ENCODE results near the gene C1S.
"Not testable (repeated sequence)": the region's sequence is repeated elsewhere in the genome, so short reads cannot be mapped to it uniquely, and the experiment has no call there.

C1S gene

GRCh38 chr12:7060353-7060954, at the start of gene C1S:
Gene C1S, plus strand, starts transcription at chr12:7060718. Its CDS starts 1,195 bp downstream, at chr12:7061913.
- DNase-seq (ENCODE audit: low read depth in 3 of 3): no peak

GRCh38 chr12:7011398-7011797, 49.1 kb upstream of the C1S start:
- not testable (repeated sequence) for DNase-seq (ENCODE audit: low read depth in 3 of 3)

GRCh38 chr12:7012024-7012607, 48.4 kb upstream of the C1S start:
- no peak for DNase-seq (ENCODE audit: low read depth in 3 of 3)

GRCh38 chr12:7013101-7013500, 47.4 kb upstream of the C1S start:
- no peak for DNase-seq (ENCODE audit: low read depth in 3 of 3)

DNA sequence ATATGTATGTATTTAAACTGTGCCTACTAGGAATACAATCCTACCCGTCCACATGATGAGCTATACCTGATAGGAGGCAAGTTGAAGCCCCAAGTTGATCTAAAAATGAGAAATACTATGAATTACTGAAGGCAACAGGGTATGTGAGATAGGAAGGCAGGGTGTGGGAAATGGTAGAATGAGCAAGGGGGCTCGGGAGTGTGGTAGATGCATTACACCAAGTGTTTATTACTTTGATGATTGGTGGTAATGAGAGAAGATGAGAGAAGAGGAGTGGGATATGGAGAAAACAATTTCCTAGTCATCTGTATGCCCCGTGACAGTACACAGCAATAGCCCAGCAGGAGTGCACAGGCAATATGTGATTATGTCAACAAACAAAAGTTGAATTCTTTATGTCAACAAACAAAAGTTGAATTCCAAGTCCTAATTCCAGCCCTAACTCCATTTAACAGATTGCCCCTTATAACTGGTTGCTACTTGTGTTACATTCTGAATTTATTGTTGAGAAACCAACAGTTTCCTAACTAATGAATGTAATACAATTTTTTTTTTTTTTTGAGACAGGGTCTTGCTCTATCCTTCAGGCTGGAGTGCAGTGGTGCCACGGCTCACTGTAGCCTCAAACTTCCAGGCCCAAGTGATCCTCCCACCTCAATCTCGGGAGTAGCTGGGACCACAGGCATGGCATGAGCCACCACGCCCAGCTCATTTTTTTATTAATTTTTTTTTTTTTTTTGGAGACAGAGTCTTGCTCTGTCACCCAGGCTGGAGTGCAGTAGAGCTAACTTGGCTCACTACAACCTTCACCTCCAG, 44.8 kb upstream of the C1S start:
- DNase-seq (ENCODE audit: low read depth in 3 of 3): no peak

DNA sequence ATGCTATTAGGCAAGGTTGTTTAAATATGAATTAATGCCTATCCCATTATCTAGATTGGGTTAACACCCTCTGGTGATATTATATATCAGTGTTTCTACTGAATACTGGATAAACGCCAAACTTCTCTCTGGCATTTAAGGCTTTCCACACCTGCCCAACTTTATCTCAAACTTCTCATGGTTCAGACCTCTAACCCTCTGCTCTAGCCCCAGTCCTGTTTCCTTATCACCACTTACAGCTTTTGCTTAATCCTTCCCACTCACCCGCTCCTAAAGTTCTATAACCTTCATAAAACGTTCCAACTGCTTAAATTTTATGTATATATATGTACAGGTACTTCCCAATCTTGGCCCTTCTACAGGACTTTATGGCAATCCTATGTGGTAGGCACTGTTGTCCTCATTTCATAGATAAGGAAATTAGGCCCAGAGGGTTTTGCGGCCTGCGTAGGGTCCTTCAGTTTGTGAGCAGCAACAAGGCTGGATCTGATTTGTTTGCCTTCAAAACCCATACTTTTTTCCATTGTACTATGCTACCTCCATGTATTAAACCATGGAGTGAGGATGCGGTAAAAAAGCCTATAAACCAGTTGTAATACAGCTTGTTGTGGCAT, 43.5 kb upstream of the C1S start:
- no peak for DNase-seq (ENCODE audit: low read depth in 3 of 3)

- DNase-seq (ENCODE audit: low read depth in 3 of 3): peak in 1 of 3 experiments; percentile 1
These were observed 42.6 kb upstream of the C1S start for GRCh38 chr12:7017870-7018349.

DNA sequence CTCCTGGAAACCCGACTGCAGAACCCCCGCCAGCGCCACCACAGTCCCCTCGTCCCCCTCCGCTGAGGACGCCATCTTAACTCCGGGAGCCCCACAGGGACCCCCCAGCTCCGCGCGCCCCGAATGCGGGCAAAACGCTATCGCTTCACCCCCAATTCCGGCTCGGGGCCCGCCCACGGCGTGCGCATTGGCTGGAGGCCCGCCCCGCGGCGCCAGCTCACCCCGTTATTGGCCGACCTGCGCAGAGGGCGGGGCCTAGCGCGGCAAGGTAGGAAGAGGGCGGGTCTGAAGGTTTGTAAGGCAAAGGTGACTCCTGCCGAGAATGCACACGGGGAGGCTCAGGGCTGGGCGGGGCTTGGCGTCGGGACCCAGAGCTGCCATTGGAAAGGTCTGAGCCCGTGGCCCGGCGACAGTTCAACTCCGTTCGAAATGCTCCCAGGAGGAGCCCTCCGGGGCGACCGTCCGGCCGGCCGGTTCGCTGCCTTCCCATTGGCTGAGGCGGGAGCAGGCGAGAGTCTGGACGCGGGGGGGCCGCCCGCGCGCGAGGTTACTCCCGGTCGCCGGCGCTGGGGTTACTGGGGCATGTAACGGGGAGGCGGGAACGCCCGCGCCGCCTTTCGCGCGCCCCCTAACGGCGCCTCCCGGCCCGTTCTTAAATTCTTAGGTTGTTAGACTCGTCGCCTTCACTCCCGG, 42.0 kb upstream of the C1S start, which contains the start of gene LPCAT3:
TSS of gene LPCAT3 (minus strand) at position 127 of the 693 bp plus-strand sequence. CDS start at position 75, 52 bp downstream.
- DNase-seq (ENCODE audit: low read depth in 3 of 3): peak; percentile 89 to 98 (median 92)

DNA sequence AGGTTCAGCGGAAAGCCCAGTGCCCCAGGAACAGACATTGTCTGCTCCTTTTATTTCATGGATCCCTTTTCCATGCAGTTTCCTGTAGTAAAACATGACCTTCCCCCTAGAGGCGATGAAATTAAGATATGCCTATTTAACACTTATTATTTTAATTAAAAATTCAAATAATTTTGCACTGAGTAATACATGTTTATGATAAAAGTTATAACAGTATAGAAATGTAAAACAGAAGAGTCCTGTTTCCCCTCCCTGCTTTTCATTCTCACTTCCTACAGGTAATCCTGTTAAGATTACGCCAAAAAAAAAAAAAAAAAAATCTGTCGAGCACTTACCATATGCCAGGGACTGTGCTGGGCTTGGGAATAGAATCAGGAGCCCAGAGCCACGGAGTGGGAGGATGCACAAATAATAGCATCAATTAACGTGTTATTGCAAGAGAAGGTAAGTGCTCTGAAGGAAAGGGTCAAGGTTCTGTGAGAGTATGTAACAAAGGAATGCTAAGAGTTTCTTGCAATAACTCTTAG, 41.4 kb upstream of the C1S start:
- DNase-seq (ENCODE audit: low read depth in 3 of 3): no peak

GRCh38 chr12:7021956-7022355, 38.6 kb upstream of the C1S start:
- no peak for DNase-seq (ENCODE audit: low read depth in 3 of 3)

DNA sequence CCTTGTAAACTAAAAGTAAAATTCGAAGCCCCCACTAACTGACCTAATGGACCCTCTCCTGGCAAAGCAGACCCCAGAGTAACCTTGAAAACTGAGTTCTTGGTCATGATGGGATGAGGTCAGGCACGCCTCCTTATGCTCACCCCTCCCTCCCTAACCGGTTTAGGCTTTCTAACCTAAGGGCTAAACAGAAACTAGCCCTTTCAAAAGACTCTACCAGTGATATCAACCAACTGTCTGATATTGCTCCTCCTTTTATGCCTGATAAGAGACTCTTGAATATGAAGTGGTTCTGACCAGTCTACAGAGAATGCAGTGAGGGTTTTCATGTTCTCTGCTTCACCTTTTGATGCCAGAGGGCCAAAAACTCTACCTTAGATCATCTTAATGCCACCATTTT, 37.4 kb upstream of the C1S start:
- DNase-seq (ENCODE audit: low read depth in 3 of 3): no peak

DNA sequence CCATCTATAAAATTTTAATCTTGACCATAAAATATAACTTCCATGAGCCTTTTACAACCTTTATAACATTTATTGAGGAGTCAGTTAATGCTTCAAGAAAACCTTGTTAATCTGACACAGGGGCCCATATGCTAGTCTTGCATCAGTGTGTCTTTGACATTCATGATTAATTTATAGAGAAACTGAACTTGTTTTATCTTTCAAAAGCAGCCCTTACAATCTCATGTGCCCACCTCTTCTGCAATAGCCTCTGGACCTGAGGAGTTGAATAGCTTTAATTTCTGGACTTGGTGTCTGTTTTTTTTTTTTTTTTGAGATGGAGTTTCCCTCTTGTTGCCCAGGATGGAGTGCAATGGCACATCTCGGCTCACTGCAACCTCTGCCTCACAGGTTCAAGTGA, 33.7 kb upstream of the C1S start:
- no peak for DNase-seq (ENCODE audit: low read depth in 3 of 3)

- DNase-seq (ENCODE audit: low read depth in 3 of 3): no peak
These were observed 29.2 kb upstream of the C1S start for GRCh38 chr12:7031306-7031705.

DNA sequence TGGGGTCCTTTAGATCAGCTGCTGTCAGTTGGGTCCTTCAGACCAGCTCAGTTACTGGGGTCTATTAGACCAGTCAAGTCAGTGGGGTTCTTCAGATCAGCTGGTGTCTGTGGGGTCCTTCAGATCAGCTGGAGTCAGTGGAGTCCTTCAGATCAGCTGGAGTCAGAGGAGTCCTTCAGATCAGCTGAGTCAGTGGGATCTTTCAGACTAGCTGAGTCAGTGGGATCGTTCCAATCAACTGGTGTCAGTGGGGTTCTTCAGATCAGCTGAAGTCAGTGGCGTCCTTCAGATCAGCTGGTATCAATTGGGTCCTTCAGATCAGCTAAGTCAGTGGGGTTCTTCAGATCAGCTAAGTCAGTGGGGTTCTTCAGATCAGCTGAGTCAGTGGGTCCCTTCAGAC, 27.5 kb upstream of the C1S start:
- DNase-seq (ENCODE audit: low read depth in 3 of 3): no peak

DNA sequence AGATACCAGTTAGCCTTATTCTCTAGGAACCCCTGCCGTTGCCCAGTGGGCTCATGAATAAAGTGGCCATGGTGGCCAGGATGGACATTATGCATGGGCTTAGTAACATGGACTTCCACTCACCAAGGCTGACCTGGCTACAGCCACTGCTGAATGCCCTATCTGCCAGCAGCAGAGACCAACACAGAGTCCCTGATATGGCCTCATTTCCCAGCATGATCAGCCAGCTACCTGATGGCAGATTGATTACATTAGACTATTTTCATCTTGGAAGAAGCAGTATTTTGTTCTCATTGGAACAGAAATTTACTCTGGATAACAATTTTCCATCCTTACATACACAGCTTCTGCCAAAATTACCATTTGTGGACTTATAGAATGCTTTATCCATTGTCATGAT, 26.1 kb upstream of the C1S start:
- no peak for DNase-seq (ENCODE audit: low read depth in 3 of 3)

- no peak for DNase-seq (ENCODE audit: low read depth in 3 of 3)
These were observed 25.1 kb upstream of the C1S start for GRCh38 chr12:7035463-7035862.

DNA sequence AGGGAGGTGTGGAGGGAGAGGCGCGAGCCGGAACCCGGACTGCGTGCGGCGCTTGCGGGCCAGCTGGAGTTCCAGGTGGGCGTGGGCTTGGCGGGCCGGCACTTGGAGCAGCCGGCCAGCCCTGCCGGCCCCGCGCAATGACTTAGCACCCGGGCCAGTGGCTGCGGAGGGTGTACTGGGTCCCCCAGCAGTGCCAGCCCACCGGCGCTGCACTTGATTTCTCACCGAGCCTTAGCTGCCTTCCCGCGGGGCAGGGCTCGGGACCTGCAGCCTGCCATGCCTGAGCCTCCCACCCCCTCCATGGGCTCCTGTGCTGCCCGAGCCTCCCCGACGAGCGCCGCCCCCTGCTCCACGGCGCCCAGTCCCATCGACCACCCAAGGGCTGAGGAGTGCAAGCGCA, 23.1 kb upstream of the C1S start:
- not testable (repeated sequence) for DNase-seq (ENCODE audit: low read depth in 3 of 3)

GRCh38 chr12:7038591-7038990, 21.9 kb upstream of the C1S start:
- no peak for DNase-seq (ENCODE audit: low read depth in 3 of 3)

- DNase-seq (ENCODE audit: low read depth in 3 of 3): no peak
These were observed 21.1 kb upstream of the C1S start for GRCh38 chr12:7039403-7039802.

DNA sequence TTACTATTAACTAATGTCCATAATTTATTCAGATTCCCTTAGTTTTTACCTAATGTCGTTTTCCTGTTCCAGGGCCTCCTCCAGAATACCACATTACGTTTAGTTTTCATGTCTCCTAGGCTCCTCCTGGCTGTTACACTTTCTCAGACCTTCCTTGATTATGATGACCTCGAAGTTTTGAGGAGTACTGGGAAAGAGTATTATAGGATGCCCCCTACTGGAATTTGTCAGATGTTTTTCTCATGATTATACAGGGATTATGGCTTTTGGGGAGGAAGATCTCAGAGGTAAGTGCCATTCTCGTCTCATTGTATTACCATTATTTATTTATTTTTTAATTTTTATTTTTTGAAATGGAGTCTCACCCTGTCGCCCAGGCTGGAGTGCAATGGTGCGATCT, 17.7 kb upstream of the C1S start:
- no peak for DNase-seq (ENCODE audit: low read depth in 3 of 3)

GRCh38 chr12:7045913-7046312, 14.6 kb upstream of the C1S start:
- no peak for DNase-seq (ENCODE audit: low read depth in 3 of 3)
